ENCODE data around the gene CRIM1.

Gene CRIM1

GRCh38 chr2:36373149-36373926 is 17.8 kb downstream of the CRIM1 start:
- peaks cover 89% of the 10 kb centered on the region for H3K4me1 ChIP-seq (ENCODE audit: insufficient read depth, low read length)

GRCh38 chr2:36374585-36374984 is 19.0 kb downstream of the CRIM1 start:
- no peaks in the 10 kb centered on the region for H3K27me3 ChIP-seq (ENCODE audit: insufficient read depth, low read length)
- H3K4me3 ChIP-seq (ENCODE audit: low read length), result no peak overlapping the region
- no peak overlapping the region for H3K9ac ChIP-seq (ENCODE audit: low read depth, low read length)
- 89% methylated on average over 3 of the region's 3 CpGs for whole genome bisulfite sequencing
- H3K36me3 ChIP-seq (ENCODE audit: insufficient read depth, low read length), result peaks cover 6% of the 10 kb centered on the region; the same call in 1 of the 2 replicates
- no peak overlapping the region for H3K27ac ChIP-seq (ENCODE audit: low read depth, low read length)
- no peaks in the 10 kb centered on the region for H3K9me3 ChIP-seq (ENCODE audit: insufficient read depth, low read depth, low read length)
- peaks cover 76% of the 10 kb centered on the region for H3K4me1 ChIP-seq (ENCODE audit: insufficient read depth, low read length)

More at GRCh38 chr2:36373149-36373926, 17.8 kb downstream of the CRIM1 start:
- Histone ChIP-seq H3K9ac (ENCODE audit: low read depth, low read length) (no peak overlapping the region), H3K27me3 (ENCODE audit: insufficient read depth, low read length) (no peaks in the 10 kb centered on the region), H3K4me3 (ENCODE audit: low read length) (no peak overlapping the region), H3K27ac (ENCODE audit: low read depth, low read length) (no peak overlapping the region), H3K9me3 (ENCODE audit: insufficient read depth, low read depth, low read length) (no peaks in the 10 kb centered on the region), H3K36me3 (ENCODE audit: insufficient read depth, low read length) (0 out of 2 replicates have a peak, but pooled peaks cover 7% of the 10 kb centered on the region)
- 92% methylated on average over 8 of the region's 8 CpGs for WGBS

GRCh38 chr2:36376319-36376765 is 20.8 kb downstream of the CRIM1 start:
- H3K27ac ChIP-seq (ENCODE audit: low read depth, low read length), result peak overlapping the region; percentile 85
- WGBS, result 68% methylated on average over 8 of the region's 8 CpGs
- no peaks in the 10 kb centered on the region for H3K27me3 ChIP-seq (ENCODE audit: insufficient read depth, low read length)
- H3K9me3 ChIP-seq (ENCODE audit: insufficient read depth, low read depth, low read length), result no peaks in the 10 kb centered on the region
- H3K36me3 ChIP-seq (ENCODE audit: insufficient read depth, low read length), result peaks cover 4% of the 10 kb centered on the region; the same call in 1 of the 2 replicates
- peak overlapping the region; percentile 3; the same call in 1 of the 2 replicates for H3K4me3 ChIP-seq (ENCODE audit: low read length)
- peaks cover 68% of the 10 kb centered on the region for H3K4me1 ChIP-seq (ENCODE audit: insufficient read depth, low read length)
- H3K9ac ChIP-seq (ENCODE audit: low read depth, low read length), result no peak overlapping the region

- peaks cover 68% of the 10 kb centered on the region for H3K4me1 ChIP-seq (ENCODE audit: insufficient read depth, low read length)
- no peak overlapping the region for H3K9ac ChIP-seq (ENCODE audit: low read depth, low read length)
- WGBS, result 86% methylated on average over 5 of the region's 5 CpGs
- H3K36me3 ChIP-seq (ENCODE audit: insufficient read depth, low read length), result peaks cover 4% of the 10 kb centered on the region; the same call in 1 of the 2 replicates
- peak overlapping the region; percentile 85; the same call in 1 of the 2 replicates for H3K27ac ChIP-seq (ENCODE audit: low read depth, low read length)
- no peaks in the 10 kb centered on the region for H3K9me3 ChIP-seq (ENCODE audit: insufficient read depth, low read depth, low read length)
- H3K27me3 ChIP-seq (ENCODE audit: insufficient read depth, low read length), result no peaks in the 10 kb centered on the region
- H3K4me3 ChIP-seq (ENCODE audit: low read length), result no peak overlapping the region
Observed at GRCh38 chr2:36376992-36377738, 21.6 kb downstream of the CRIM1 start.

GRCh38 chr2:36379710-36380448 is 24.3 kb downstream of the CRIM1 start:
- Histone ChIP-seq H3K27ac (ENCODE audit: low read depth, low read length) (no peak overlapping the region), H3K4me1 (ENCODE audit: insufficient read depth, low read length) (peaks cover 60% of the 10 kb centered on the region), H3K9ac (ENCODE audit: low read depth, low read length) (no peak overlapping the region), H3K27me3 (ENCODE audit: insufficient read depth, low read length) (no peaks in the 10 kb centered on the region), H3K36me3 (ENCODE audit: insufficient read depth, low read length) (peaks cover 7% of the 10 kb centered on the region; the same call in 1 of the 2 replicates), H3K4me3 (ENCODE audit: low read length) (no peak overlapping the region), H3K9me3 (ENCODE audit: insufficient read depth, low read depth, low read length) (no peaks in the 10 kb centered on the region)
- WGBS, result 93% methylated on average over 3 of the region's 3 CpGs

- Histone ChIP-seq H3K9ac (ENCODE audit: low read depth, low read length) (no peak overlapping the region), H3K4me3 (ENCODE audit: low read length) (no peak overlapping the region), H3K4me1 (ENCODE audit: insufficient read depth, low read length) (peaks cover 60% of the 10 kb centered on the region), H3K27me3 (ENCODE audit: insufficient read depth, low read length) (no peaks in the 10 kb centered on the region), H3K27ac (ENCODE audit: low read depth, low read length) (no peak overlapping the region), H3K36me3 (ENCODE audit: insufficient read depth, low read length) (peaks cover 7% of the 10 kb centered on the region; the same call in 1 of the 2 replicates), H3K9me3 (ENCODE audit: insufficient read depth, low read depth, low read length) (no peaks in the 10 kb centered on the region)
- WGBS, result 51% methylated on average over 15 of the region's 15 CpGs
Observed at GRCh38 chr2:36380624-36381481, 25.3 kb downstream of the CRIM1 start.

GRCh38 chr2:36381993-36382392 is 26.4 kb downstream of the CRIM1 start:
- Histone ChIP-seq H3K27me3 (ENCODE audit: insufficient read depth, low read length) (no peaks in the 10 kb centered on the region), H3K27ac (ENCODE audit: low read depth, low read length) (no peak overlapping the region), H3K36me3 (ENCODE audit: insufficient read depth, low read length) (peaks cover 7% of the 10 kb centered on the region; the same call in 1 of the 2 replicates), H3K4me1 (ENCODE audit: insufficient read depth, low read length) (peaks cover 53% of the 10 kb centered on the region), H3K9me3 (ENCODE audit: insufficient read depth, low read depth, low read length) (no peaks in the 10 kb centered on the region), H3K4me3 (ENCODE audit: low read length) (no peak overlapping the region), H3K9ac (ENCODE audit: low read depth, low read length) (no peak overlapping the region)
- WGBS, result 92% methylated on average over 6 of the region's 6 CpGs

GRCh38 chr2:36382472-36382871 is 26.9 kb downstream of the CRIM1 start:
- 70% methylated on average over 2 of the region's 2 CpGs for WGBS
- H3K4me1 ChIP-seq (ENCODE audit: insufficient read depth, low read length), result peaks cover 55% of the 10 kb centered on the region
- H3K4me3 ChIP-seq (ENCODE audit: low read length), result no peak overlapping the region

GRCh38 chr2:36383726-36384125 is 28.1 kb downstream of the CRIM1 start:
- Histone ChIP-seq H3K27ac (ENCODE audit: low read depth, low read length) (no peak overlapping the region), H3K9me3 (ENCODE audit: insufficient read depth, low read depth, low read length) (no peaks in the 10 kb centered on the region), H3K4me3 (ENCODE audit: low read length) (no peak overlapping the region), H3K9ac (ENCODE audit: low read depth, low read length) (no peak overlapping the region), H3K27me3 (ENCODE audit: insufficient read depth, low read length) (no peaks in the 10 kb centered on the region), H3K36me3 (ENCODE audit: insufficient read depth, low read length) (peaks cover 7% of the 10 kb centered on the region; the same call in 1 of the 2 replicates), H3K4me1 (ENCODE audit: insufficient read depth, low read length) (peaks cover 68% of the 10 kb centered on the region)
- 91% methylated on average over 4 of the region's 4 CpGs for WGBS

More at GRCh38 chr2:36382472-36382871, 26.9 kb downstream of the CRIM1 start:
- Histone ChIP-seq H3K27ac (ENCODE audit: low read depth, low read length) (no peak overlapping the region), H3K9ac (ENCODE audit: low read depth, low read length) (no peak overlapping the region), H3K36me3 (ENCODE audit: insufficient read depth, low read length) (peaks cover 7% of the 10 kb centered on the region; the same call in 1 of the 2 replicates), H3K9me3 (ENCODE audit: insufficient read depth, low read depth, low read length) (no peaks in the 10 kb centered on the region), H3K27me3 (ENCODE audit: insufficient read depth, low read length) (no peaks in the 10 kb centered on the region)

- Histone ChIP-seq H3K4me3 (ENCODE audit: low read length) (no peak overlapping the region), H3K36me3 (ENCODE audit: insufficient read depth, low read length) (peaks cover 7% of the 10 kb centered on the region; the same call in 1 of the 2 replicates), H3K4me1 (ENCODE audit: insufficient read depth, low read length) (peaks cover 75% of the 10 kb centered on the region), H3K9ac (ENCODE audit: low read depth, low read length) (no peak overlapping the region), H3K27ac (ENCODE audit: low read depth, low read length) (no peak overlapping the region), H3K27me3 (ENCODE audit: insufficient read depth, low read length) (no peaks in the 10 kb centered on the region), H3K9me3 (ENCODE audit: insufficient read depth, low read depth, low read length) (no peaks in the 10 kb centered on the region)
- WGBS, result 75% methylated on average over 2 of the region's 2 CpGs
Observed at GRCh38 chr2:36384454-36384853, 28.9 kb downstream of the CRIM1 start.

Data from HUES64 (cell line).